DND-41 (cell line): ENCODE data around the gene NFIB.

ENCODE experiments used
- EZH2 ChIP-seq: IDR thresholded peaks from 3 replicates; pipeline ENCODE4 v1.6.1; 2012; ENCODE audit warnings: borderline replicate concordance, low read depth, mild to moderate bottlenecking, moderate library complexity, low read length, inconsistent platforms; ENCODE audit not compliant: severe bottlenecking
- TF ChIP-seq, protein P1 (sequence below): IDR thresholded peaks from 2 replicates; pipeline ENCODE4 v1.5.1; 2012; ENCODE audit warnings: borderline replicate concordance, low read length, moderate library complexity, mild to moderate bottlenecking; ENCODE audit not compliant: poor library complexity, severe bottlenecking; ENCODE audit errors: extremely low read depth

DNA sequence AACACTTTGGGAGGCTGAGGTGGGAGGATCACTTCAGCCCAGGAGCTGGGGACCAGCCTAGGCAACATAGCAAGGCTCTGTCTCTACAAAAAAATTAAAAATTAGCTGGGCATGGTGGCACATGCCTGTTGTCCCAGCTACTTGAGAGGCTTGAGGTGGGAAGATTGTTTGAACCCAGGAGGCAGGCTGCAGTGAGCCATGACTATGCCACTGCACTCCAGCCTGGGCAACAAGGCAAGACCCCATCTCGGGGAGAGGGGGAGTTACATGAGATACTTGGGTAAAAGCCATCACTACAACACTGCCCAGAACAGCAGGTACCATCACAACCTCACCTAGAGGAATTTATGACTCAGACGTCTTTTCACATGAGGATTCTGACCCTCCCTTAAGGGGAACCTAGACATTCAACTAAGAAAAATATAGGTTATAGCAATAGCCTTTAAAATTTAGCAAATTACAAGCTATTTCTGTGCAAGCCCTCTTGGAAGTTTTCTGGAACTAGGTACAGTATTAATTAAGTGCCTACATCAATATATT, 143.5 kb downstream of the NFIB start:
- TF ChIP-seq, protein P1, sequence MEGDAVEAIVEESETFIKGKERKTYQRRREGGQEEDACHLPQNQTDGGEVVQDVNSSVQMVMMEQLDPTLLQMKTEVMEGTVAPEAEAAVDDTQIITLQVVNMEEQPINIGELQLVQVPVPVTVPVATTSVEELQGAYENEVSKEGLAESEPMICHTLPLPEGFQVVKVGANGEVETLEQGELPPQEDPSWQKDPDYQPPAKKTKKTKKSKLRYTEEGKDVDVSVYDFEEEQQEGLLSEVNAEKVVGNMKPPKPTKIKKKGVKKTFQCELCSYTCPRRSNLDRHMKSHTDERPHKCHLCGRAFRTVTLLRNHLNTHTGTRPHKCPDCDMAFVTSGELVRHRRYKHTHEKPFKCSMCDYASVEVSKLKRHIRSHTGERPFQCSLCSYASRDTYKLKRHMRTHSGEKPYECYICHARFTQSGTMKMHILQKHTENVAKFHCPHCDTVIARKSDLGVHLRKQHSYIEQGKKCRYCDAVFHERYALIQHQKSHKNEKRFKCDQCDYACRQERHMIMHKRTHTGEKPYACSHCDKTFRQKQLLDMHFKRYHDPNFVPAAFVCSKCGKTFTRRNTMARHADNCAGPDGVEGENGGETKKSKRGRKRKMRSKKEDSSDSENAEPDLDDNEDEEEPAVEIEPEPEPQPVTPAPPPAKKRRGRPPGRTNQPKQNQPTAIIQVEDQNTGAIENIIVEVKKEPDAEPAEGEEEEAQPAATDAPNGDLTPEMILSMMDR: no peak
- no peak for TF ChIP-seq EZH2
